HepG2 (cell line): ENCODE data around the gene HEXIM1. TPM values are rescaled to one million over a fixed set of nuclear protein-coding genes. Genes with fewer than 3 reads are reported as not detected.
A peak's percentile ranks its signal among the peaks of the same experiment; 100 is the strongest.

Source experiments
- BCL6 ChIP-seq: IDR thresholded peaks from 2 replicates; pipeline ENCODE4 v1.6.1; 2016; ENCODE audit warnings: missing genetic modification reagents, missing compliant biosample characterization
- DR1 ChIP-seq: sonication (generic); formaldehyde crosslinking; IDR thresholded peaks from 2 replicates; pipeline ENCODE4 v1.8.0; 2021; ENCODE audit warnings: mild to moderate bottlenecking, missing genetic modification reagents, inconsistent platforms
- GATAD1 ChIP-seq: IDR thresholded peaks from 2 replicates; pipeline ENCODE4 v1.6.1; 2016; ENCODE audit warnings: missing genetic modification reagents, missing compliant biosample characterization
- GPN1 ChIP-seq: sonication (generic); formaldehyde crosslinking; IDR thresholded peaks from 2 replicates; pipeline ENCODE4 v1.5.1; 2020; ENCODE audit warnings: missing genetic modification reagents, borderline replicate concordance
- KDM5B ChIP-seq: sonication (generic); formaldehyde crosslinking; IDR thresholded peaks from 2 replicates; pipeline ENCODE4 v1.4.0; 2020; ENCODE audit warnings: missing genetic modification reagents, mild to moderate bottlenecking, borderline replicate concordance
- KLF9 ChIP-seq: IDR thresholded peaks from 2 replicates; pipeline ENCODE4 v1.6.1; 2016; ENCODE audit warnings: low read depth
- NCOA5 ChIP-seq: sonication (generic); formaldehyde crosslinking; IDR thresholded peaks from 2 replicates; pipeline ENCODE4 v1.4.0; 2020; ENCODE audit warnings: missing genetic modification reagents
- PHB2 ChIP-seq: fragments of 450-650 bp; IDR thresholded peaks from 2 replicates; pipeline ENCODE4 v1.6.1; 2018; ENCODE audit not compliant: partially characterized antibody
- RFX1 ChIP-seq: fragments of 450-650 bp; IDR thresholded peaks from 2 replicates; pipeline ENCODE4 v1.6.1; 2017
- SALL2 ChIP-seq: sonication (generic); formaldehyde crosslinking; IDR thresholded peaks from 2 replicates; pipeline ENCODE4 v1.8.1; 2023; ENCODE audit warnings: mild to moderate bottlenecking, missing genetic modification reagents, inconsistent platforms
- STAG1 ChIP-seq: sonication (generic); formaldehyde crosslinking; IDR thresholded peaks from 2 replicates; pipeline ENCODE4 v1.4.0; 2020; ENCODE audit warnings: missing genetic modification reagents
- TCF7 ChIP-seq: sonication (generic); IDR thresholded peaks from 2 replicates; pipeline ENCODE4 v1.6.1; 2016; ENCODE audit warnings: antibody characterized with exemption, low read depth
- TCF7L2 ChIP-seq: IDR thresholded peaks from 2 replicates; pipeline ENCODE4 v1.6.1; 2011; ENCODE audit warnings: mild to moderate bottlenecking, low read depth, low read length, moderate library complexity
- YY1 ChIP-seq: IDR thresholded peaks from 2 replicates; pipeline ENCODE4 v1.6.1; 2011; ENCODE audit warnings: low read length, low read depth, moderate library complexity, mild to moderate bottlenecking; ENCODE audit not compliant: insufficient read depth, insufficient replicate concordance
- ZNF253 ChIP-seq: sonication (generic); formaldehyde crosslinking; IDR thresholded peaks from 2 replicates; pipeline ENCODE4 v1.8.0; 2022; ENCODE audit warnings: mild to moderate bottlenecking, missing genetic modification reagents, borderline replicate concordance
- ZNF264 ChIP-seq: sonication (generic); formaldehyde crosslinking; IDR thresholded peaks from 2 replicates; pipeline ENCODE4 v1.4.0; 2020; ENCODE audit warnings: missing genetic modification reagents
- ZNF30 ChIP-seq: sonication (generic); formaldehyde crosslinking; IDR thresholded peaks from 2 replicates; pipeline ENCODE4 v1.5.0; 2020; ENCODE audit warnings: mild to moderate bottlenecking, missing genetic modification reagents
- ZNF530 ChIP-seq: sonication (generic); formaldehyde crosslinking; IDR thresholded peaks from 2 replicates; pipeline ENCODE4 v1.5.0; 2020; ENCODE audit warnings: low read depth, mild to moderate bottlenecking, missing genetic modification reagents
- ZNF543 ChIP-seq: sonication (generic); formaldehyde crosslinking; IDR thresholded peaks from 2 replicates; pipeline ENCODE4 v1.4.0; 2020; ENCODE audit warnings: mild to moderate bottlenecking, missing genetic modification reagents
- ZNF552 ChIP-seq: sonication (generic); formaldehyde crosslinking; IDR thresholded peaks from 2 replicates; pipeline ENCODE4 v1.9.0; 2022; ENCODE audit warnings: missing genetic modification reagents, mild to moderate bottlenecking, borderline replicate concordance
- ZNF558 ChIP-seq: sonication (generic); formaldehyde crosslinking; IDR thresholded peaks from 2 replicates; pipeline ENCODE4 v1.9.0; 2022; ENCODE audit warnings: mild to moderate bottlenecking, missing genetic modification reagents, borderline replicate concordance
- ZNF562 ChIP-seq: sonication (generic); formaldehyde crosslinking; IDR thresholded peaks from 2 replicates; pipeline ENCODE4 v1.8.0; 2022; ENCODE audit warnings: missing genetic modification reagents, borderline replicate concordance
- ZNF615 ChIP-seq: sonication (generic); formaldehyde crosslinking; IDR thresholded peaks from 2 replicates; pipeline ENCODE4 v1.5.0; 2020; ENCODE audit warnings: mild to moderate bottlenecking, missing genetic modification reagents, borderline replicate concordance
- ZNF75D ChIP-seq: sonication (generic); formaldehyde crosslinking; IDR thresholded peaks from 2 replicates; pipeline ENCODE4 v1.8.1; 2023; ENCODE audit warnings: missing genetic modification reagents, mild to moderate bottlenecking, borderline replicate concordance
- polyA plus RNA-seq, 8 experiments: library from polyadenylated mRNA; depleted of rRNA in 3 of 8; stranded (reverse) in 7 of 8; unstranded in 1 of 8; fragments of >200 nt; fragmentation: Illumina TruSeq in 4 of 8; extraction: Trizol in 4 of 8; gene quantifications; 2 replicates each; pipeline versions ENCODE4 v1.2.1 to v1.2.3, GENCODE V29; 2011 to 2016; ENCODE audit warnings: low read depth in 4 of 8, missing spikeins in 1 of 8, mixed read lengths in 1 of 8; ENCODE audit not compliant: insufficient read depth in 1 of 8
- total RNA-seq, 5 experiments: library from RNA; depleted of rRNA; stranded (reverse); fragments of >200 nt; fragmentation: Illumina TruSeq; extraction: Trizol; gene quantifications; 2 replicates each; pipeline ENCODE4 v1.2.3, GENCODE V29; 2016; ENCODE audit warnings: low read depth in 1 of 5
- TF ChIP-seq, protein P1 (sequence below): sonication (generic); formaldehyde crosslinking; IDR thresholded peaks from 2 replicates; pipeline ENCODE4 v1.8.1; 2023; ENCODE audit warnings: missing genetic modification reagents, mild to moderate bottlenecking, borderline replicate concordance
- TF ChIP-seq, protein P2 (sequence below): sonication (generic); formaldehyde crosslinking; IDR thresholded peaks from 2 replicates; pipeline ENCODE4 v1.5.0; 2020; ENCODE audit warnings: missing genetic modification reagents, mild to moderate bottlenecking, borderline replicate concordance
- TF ChIP-seq, protein P3 (sequence below): sonication (generic); formaldehyde crosslinking; IDR thresholded peaks from 2 replicates; pipeline ENCODE4 v1.5.1; 2020; ENCODE audit warnings: missing genetic modification reagents, mild to moderate bottlenecking, borderline replicate concordance
- TF ChIP-seq, protein P4 (sequence below): sonication (generic); formaldehyde crosslinking; IDR thresholded peaks from 2 replicates; pipeline ENCODE4 v1.5.0; 2020; ENCODE audit warnings: mild to moderate bottlenecking, low read depth, missing genetic modification reagents, borderline replicate concordance

The HEXIM1 gene
- total and polyA plus RNA-seq, 2 of the 13 experiments (the other 11 are each of a cell fraction or from before 2014, with no cell fraction given), result 10.5 to 16.6 TPM

DNA sequence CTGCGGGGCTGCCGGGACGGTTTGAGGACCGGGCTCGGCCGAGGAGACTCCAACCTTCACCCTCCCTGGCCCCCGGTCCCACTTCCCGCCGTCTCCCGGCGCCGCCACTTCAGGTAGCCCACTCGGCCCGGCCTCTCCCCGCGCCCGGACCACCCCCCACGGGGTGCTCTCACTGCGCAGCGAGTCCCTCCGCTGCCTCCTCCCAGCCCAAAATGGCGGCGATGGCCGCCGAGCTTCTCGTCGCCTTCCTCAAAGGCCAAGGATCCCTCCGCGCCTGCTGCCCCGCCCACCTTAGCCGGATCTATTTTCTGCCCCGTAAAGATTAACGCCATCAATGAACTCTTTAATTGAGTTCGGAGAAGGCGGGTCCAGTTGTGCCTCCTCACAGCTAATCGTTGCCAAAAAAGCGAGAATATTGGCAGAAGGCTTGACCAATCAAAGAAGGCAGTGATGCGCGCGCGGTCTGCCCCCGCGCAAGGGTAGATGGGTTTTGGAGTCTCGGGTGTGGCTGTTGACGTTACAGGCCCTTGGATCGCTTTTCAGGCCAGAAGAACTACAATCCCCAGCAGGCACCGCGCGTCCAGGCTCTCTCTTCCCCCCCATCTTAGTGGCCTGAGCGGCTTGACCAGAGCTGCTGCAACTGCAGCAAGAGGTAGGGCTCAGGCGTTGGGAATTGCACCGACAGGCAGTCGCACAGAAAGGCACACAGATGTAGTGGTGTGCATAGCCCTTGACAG is 13.2 kb downstream of the HEXIM1 start, which contains the start of gene HEXIM2 (continued):
- no peak for TF ChIP-seq ZNF562 (CRISPR knock-in tag)
- TF ChIP-seq NCOA5, result no peak
- TF ChIP-seq SALL2, result peak; percentile 17; the same call in 1 of the 2 replicates
- TF ChIP-seq PHB2, result no peak
- TF ChIP-seq BCL6 (CRISPR knock-in tag), result peak; percentile 55
- peak; percentile 37; the same call in 1 of the 2 replicates for TF ChIP-seq TCF7
- TF ChIP-seq YY1, result peak; percentile 98
- TF ChIP-seq KLF9 (CRISPR knock-in tag), result peak; percentile 47; the same call in 1 of the 2 replicates
- 0 out of 2 replicates have a peak, but pooled peaks have one; percentile 51 for TF ChIP-seq ZNF558 (CRISPR knock-in tag)
- TF ChIP-seq, protein P1, sequence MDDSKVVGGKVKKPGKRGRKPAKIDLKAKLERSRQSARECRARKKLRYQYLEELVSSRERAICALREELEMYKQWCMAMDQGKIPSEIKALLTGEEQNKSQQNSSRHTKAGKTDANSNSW, result no peak; the same call in 1 of the 2 replicates
- TF ChIP-seq, protein P2, sequence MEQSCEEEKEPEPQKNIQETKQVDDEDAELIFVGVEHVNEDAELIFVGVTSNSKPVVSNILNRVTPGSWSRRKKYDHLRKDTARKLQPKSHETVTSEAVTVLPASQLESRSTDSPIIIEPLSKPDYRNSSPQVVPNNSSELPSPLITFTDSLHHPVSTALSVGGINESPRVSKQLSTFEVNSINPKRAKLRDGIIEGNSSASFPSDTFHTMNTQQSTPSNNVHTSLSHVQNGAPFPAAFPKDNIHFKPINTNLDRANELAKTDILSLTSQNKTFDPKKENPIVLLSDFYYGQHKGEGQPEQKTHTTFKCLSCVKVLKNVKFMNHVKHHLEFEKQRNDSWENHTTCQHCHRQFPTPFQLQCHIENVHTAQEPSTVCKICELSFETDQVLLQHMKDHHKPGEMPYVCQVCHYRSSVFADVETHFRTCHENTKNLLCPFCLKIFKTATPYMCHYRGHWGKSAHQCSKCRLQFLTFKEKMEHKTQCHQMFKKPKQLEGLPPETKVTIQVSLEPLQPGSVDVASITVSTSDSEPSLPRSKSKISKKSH (CRISPR knock-in tag), result no peak; the same call in 1 of the 2 replicates
- peak; percentile 89 for TF ChIP-seq ZNF30 (CRISPR knock-in tag)
- TF ChIP-seq ZNF75D (CRISPR knock-in tag), result no peak
- peak; percentile 86 for TF ChIP-seq ZNF543 (CRISPR knock-in tag)
- TF ChIP-seq STAG1 (CRISPR knock-in tag), result no peak
- TF ChIP-seq, protein P3, sequence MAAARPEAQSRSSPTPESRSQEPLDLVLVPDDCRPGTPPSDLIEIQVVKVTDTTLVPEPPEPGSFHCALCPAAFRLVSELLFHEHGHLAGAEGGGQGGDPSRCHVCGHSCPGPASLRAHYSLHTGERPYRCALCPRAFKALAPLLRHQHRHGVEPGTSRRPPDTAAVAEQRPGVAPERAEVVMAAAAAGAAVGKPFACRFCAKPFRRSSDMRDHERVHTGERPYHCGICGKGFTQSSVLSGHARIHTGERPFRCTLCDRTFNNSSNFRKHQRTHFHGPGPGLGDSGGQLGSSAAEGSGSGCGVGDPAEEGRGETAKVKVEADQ (CRISPR knock-in tag), result no peak
- peak; percentile 96 for TF ChIP-seq KDM5B (CRISPR knock-in tag)
- peak; percentile 84 for TF ChIP-seq ZNF552 (CRISPR knock-in tag)
- TF ChIP-seq, protein P4, sequence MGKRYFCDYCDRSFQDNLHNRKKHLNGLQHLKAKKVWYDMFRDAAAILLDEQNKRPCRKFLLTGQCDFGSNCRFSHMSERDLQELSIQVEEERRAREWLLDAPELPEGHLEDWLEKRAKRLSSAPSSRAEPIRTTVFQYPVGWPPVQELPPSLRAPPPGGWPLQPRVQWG, result no peak
- TF ChIP-seq ZNF253 (CRISPR knock-in tag), result no peak
- peak; percentile 66 for TF ChIP-seq DR1 (CRISPR knock-in tag)
- no peak; the same call in none of the 2 replicates for TF ChIP-seq ZNF264 (CRISPR knock-in tag)
- no peak; the same call in 1 of the 2 replicates for TF ChIP-seq GATAD1 (CRISPR knock-in tag)
- peak; percentile 93 for TF ChIP-seq ZNF615 (CRISPR knock-in tag)
- peak; percentile 66; the same call in 1 of the 2 replicates for TF ChIP-seq GPN1 (CRISPR knock-in tag)
- no peak for TF ChIP-seq RFX1
- TF ChIP-seq ZNF530 (CRISPR knock-in tag), result no peak
- no peak for TF ChIP-seq TCF7L2
